Dedifferentiated amniotic fluid mesenchymal stem cell (primary cell): ENCODE measurements around the gene IPPK.
A peak's percentile ranks its signal among the peaks of the same experiment; 100 is the strongest.
"Not testable (repeated sequence)": the region's sequence is repeated elsewhere in the genome, so short reads cannot be mapped to it uniquely, and the experiment has no call there.

ENCODE experiments used
- DNase-seq: peaks from one replicate; pipeline ENCODE4 v3.0.0-alpha.2; 2016; ENCODE audit errors: extremely low spot score

The IPPK gene

GRCh38 chr9:92638621-92639101, 31.3 kb downstream of the IPPK start:
- no peak for DNase-seq

GRCh38 chr9:92637886-92638620, 31.9 kb downstream of the IPPK start:
- no peak for DNase-seq

- no peak for DNase-seq
Measured at GRCh38 chr9:92637326-92637725, 32.6 kb downstream of the IPPK start.

- no peak for DNase-seq
Measured at GRCh38 chr9:92636627-92637026, 33.3 kb downstream of the IPPK start.

- no peak for DNase-seq
Measured at GRCh38 chr9:92635760-92636159, 34.2 kb downstream of the IPPK start.

- peak; percentile 57 for DNase-seq
Measured at GRCh38 chr9:92634712-92635605, 35.0 kb downstream of the IPPK start.

GRCh38 chr9:92633614-92634278, 36.2 kb downstream of the IPPK start:
- no peak for DNase-seq

- DNase-seq, result no peak
Measured at GRCh38 chr9:92632641-92633040, 37.3 kb downstream of the IPPK start.

- DNase-seq, result no peak
Measured at GRCh38 chr9:92631452-92632343, 38.2 kb downstream of the IPPK start.

- DNase-seq, result no peak
Measured at GRCh38 chr9:92627651-92628050, 42.3 kb downstream of the IPPK start.

- DNase-seq, result no peak
Measured at GRCh38 chr9:92626484-92626883, 43.4 kb downstream of the IPPK start.

GRCh38 chr9:92623936-92624335, 46.0 kb downstream of the IPPK start:
- DNase-seq, result not testable (repeated sequence)

GRCh38 chr9:92620845-92621244, 49.1 kb downstream of the IPPK start:
- DNase-seq, result no peak

GRCh38 chr9:92619601-92620300, 50.2 kb downstream of the IPPK start:
- no peak for DNase-seq

GRCh38 chr9:92618633-92619225, 51.2 kb downstream of the IPPK start:
- DNase-seq, result no peak

- DNase-seq, result no peak
Measured at GRCh38 chr9:92617951-92618510, 51.9 kb downstream of the IPPK start.

- DNase-seq, result no peak
Measured at GRCh38 chr9:92617195-92617813, 52.6 kb downstream of the IPPK start.

- no peak for DNase-seq
Measured at GRCh38 chr9:92616655-92617111, 53.2 kb downstream of the IPPK start.

GRCh38 chr9:92616199-92616641, 53.7 kb downstream of the IPPK start:
- DNase-seq, result no peak
